ENCODE data around the gene TPT1. TPM values are rescaled to one million over a fixed set of nuclear protein-coding genes. Genes with fewer than 3 reads are reported as not detected.
"Not testable (repeated sequence)": the region's sequence is repeated elsewhere in the genome, so short reads cannot be mapped to it uniquely, and the experiment has no call there.

Gene TPT1
- total and polyA plus RNA-seq, 9 of the 15 experiments (the other 6 are each of a cell fraction or from before 2014, with no cell fraction given) = 602 to 2,508 (median 1,784) TPM

DNA sequence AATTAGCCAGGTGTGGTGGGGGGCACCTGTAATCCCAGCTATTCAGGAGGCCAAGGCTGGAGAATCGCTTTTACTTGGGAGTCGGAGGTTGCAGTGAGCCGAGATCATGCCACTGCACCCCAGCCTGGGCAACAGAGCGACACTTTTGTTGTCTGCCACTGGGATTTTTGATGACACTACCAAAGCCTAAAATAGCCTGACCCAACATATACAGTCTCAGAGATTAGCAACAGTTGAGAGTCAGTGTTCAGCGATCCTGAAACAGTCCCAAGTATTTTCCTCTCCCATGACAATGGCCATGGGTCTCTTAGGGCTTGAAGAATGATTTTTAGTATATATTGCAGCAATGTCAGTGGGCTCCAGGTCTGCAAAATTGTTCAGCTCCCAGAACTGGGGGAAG lies 44.3 kb upstream of the TPT1 start (continued):
- no peak for TF ChIP-seq RB1 (IDR thresholded peaks at IDR 0.05; ENCODE audit: low read depth)
- no peak for TF ChIP-seq EZH2 (IDR thresholded peaks at IDR 0.05; ENCODE audit: borderline replicate concordance, low read depth, low read length)
- TF ChIP-seq NFE2 (IDR thresholded peaks at IDR 0.05; ENCODE audit: low read depth) = no peak

DNA sequence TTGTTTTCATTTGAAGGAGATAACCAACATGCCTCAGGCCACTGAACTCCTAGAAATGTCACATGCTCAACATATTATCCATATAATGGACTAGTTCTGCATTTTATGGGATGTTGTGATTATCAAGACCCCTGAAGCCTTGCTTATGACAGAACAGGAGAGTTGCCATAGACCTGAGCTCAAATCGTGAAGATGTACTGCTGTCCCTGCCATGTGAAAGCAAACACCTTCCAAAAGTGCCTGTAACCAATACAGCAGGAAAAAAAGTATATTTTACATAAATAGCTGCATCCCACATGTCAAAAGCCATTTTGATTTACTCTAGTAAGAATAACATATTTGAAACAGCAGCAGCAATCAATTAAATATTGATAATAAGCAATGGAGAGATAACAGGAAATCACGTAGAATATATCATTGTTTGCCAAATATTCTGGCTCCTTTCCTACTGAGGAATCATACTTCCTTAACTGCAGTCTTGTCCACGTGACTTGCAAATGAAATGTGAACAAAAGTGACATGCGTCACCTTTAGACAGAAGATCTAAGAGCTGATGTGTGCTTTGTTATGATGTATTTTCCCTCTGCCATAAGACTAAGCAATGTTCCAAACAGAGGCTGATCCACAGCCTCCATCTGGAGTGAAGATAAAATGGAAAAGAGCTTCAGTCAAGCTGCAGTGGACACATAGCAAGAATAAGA lies 43.6 kb upstream of the TPT1 start:
- BruUV-seq (replicated peaks) = no TSS peak
- H3K27ac ChIP-seq (ENCODE audit: extremely low read depth, low read depth, low read length) = no peak overlapping the region
- H3K4me1 ChIP-seq (replicated peaks in 1 of 2; ENCODE audit: control insufficient read depth in 2 of 2, insufficient read depth in 2 of 2, low read length in 2 of 2) = peaks cover 0 to 4% of the 10 kb centered on the region in 2 experiments; a peak in 2 of 5 replicates
- FAIRE-seq = no peak
- intact Hi-C loops (cut with micrococcal nuclease) = no loop called here
- ATAC-seq = no peak
- no peaks in the 10 kb centered on the region for H3K9me3 ChIP-seq (replicated peaks; ENCODE audit: control insufficient read depth, insufficient read depth, low read depth, low read length)
- no peak overlapping the region for H3K4me2 ChIP-seq (ENCODE audit: insufficient read depth, low read length)
- H3K79me2 ChIP-seq (ENCODE audit: control insufficient read depth, insufficient read depth, low read length) = no peaks in the 10 kb centered on the region
- DNase-seq (ENCODE audit: extremely low read depth in 1 of 4, low spot score in 3 of 4) = no peak
- POLR2A ChIA-PET = interaction anchor here (1.1 kb wide), 1 partner anchor 15 kb away, joined by 3 read pairs; no protein-coding TSS in a partner anchor
- no peak overlapping the region for H2AFZ ChIP-seq (ENCODE audit: low read depth, low read length)
- no peak overlapping the region for H3K4me3 ChIP-seq
- no peaks in the 10 kb centered on the region for H4K20me1 ChIP-seq (replicated peaks; ENCODE audit: control insufficient read depth, insufficient read depth, low read length)
- CTCF ChIA-PET (ENCODE audit: low intra/inter-chr PET ratio) = no interaction called here
- no peaks in the 10 kb centered on the region for H3K36me3 ChIP-seq (ENCODE audit: control insufficient read depth, insufficient read depth, low read length)
- TF ChIP-seq, protein P1, sequence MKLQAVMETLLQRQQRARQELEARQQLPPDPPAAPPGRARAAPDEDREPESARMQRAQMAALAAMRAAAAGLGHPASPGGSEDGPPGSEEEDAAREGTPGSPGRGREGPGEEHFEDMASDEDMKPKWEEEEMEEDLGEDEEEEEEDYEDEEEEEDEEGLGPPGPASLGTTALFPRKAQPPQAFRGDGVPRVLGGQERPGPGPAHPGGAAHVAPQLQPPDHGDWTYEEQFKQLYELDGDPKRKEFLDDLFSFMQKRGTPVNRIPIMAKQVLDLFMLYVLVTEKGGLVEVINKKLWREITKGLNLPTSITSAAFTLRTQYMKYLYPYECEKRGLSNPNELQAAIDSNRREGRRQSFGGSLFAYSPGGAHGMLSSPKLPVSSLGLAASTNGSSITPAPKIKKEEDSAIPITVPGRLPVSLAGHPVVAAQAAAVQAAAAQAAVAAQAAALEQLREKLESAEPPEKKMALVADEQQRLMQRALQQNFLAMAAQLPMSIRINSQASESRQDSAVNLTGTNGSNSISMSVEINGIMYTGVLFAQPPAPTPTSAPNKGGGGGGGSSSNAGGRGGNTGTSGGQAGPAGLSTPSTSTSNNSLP (IDR thresholded peaks at IDR 0.05; ENCODE audit: borderline replicate concordance, low read depth, low read length) = no peak
- TF ChIP-seq, protein P2, sequence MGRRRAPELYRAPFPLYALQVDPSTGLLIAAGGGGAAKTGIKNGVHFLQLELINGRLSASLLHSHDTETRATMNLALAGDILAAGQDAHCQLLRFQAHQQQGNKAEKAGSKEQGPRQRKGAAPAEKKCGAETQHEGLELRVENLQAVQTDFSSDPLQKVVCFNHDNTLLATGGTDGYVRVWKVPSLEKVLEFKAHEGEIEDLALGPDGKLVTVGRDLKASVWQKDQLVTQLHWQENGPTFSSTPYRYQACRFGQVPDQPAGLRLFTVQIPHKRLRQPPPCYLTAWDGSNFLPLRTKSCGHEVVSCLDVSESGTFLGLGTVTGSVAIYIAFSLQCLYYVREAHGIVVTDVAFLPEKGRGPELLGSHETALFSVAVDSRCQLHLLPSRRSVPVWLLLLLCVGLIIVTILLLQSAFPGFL (CRISPR knock-in tag; IDR thresholded peaks at IDR 0.05) = no peak
- WGBS (ENCODE audit: insufficient coverage, low coverage, missing lambda C conversion rate) = 57% methylated on average over 4 of the region's 4 CpGs
- H3K9ac ChIP-seq (ENCODE audit: insufficient read depth in 1 of 2, low read depth in 2 of 2, low read length in 2 of 2) = no peak overlapping the region
- H3K9me1 ChIP-seq (ENCODE audit: control insufficient read depth, insufficient read depth, low read length) = no peaks in the 10 kb centered on the region
- no peaks in the 10 kb centered on the region for H3K27me3 ChIP-seq (ENCODE audit: control insufficient read depth in 2 of 2, insufficient read depth in 2 of 2, low read length in 2 of 2)
- in situ Hi-C loops (cut with MboI) = loop anchor here (10.0 kb wide), 1 partner anchor 1080 kb away; no protein-coding TSS in a partner anchor

DNA sequence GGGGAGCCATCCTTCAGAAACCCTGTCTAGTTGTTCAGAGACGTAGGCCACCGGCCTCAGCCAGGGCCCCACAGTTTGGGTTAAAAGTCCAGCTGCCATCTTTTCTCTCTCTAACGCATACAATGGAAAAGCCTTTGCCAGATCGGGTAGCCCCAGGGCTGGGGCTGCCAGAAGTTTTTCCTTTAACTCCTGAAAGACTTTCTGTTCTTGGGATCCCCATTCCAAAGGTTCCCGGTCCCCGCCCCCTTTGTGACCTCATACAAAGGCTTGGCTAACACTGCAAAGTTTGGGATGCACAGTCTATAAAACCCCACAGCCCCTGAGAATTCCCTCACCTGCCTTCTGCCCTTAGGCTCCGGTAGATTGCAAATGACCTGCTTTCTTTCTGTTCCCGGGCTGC lies 41.8 kb upstream of the TPT1 start:
- H3K27ac ChIP-seq (ENCODE audit: extremely low read depth, low read depth, low read length); intact Hi-C loops (cut with micrococcal nuclease); POLR2A ChIA-PET; CTCF ChIA-PET (ENCODE audit: low intra/inter-chr PET ratio); H3K9me3 ChIP-seq (replicated peaks; ENCODE audit: control insufficient read depth, insufficient read depth, low read depth, low read length); DNase-seq (ENCODE audit: extremely low read depth in 1 of 4, low spot score in 3 of 4); H3K4me3 ChIP-seq; H4K20me1 ChIP-seq (replicated peaks; ENCODE audit: control insufficient read depth, insufficient read depth, low read length); H3K79me2 ChIP-seq (ENCODE audit: control insufficient read depth, insufficient read depth, low read length); H3K9me1 ChIP-seq (ENCODE audit: control insufficient read depth, insufficient read depth, low read length); H3K4me1 ChIP-seq (replicated peaks in 1 of 2; ENCODE audit: control insufficient read depth in 2 of 2, insufficient read depth in 2 of 2, low read length in 2 of 2); BruUV-seq (replicated peaks); H3K4me2 ChIP-seq (ENCODE audit: insufficient read depth, low read length); H3K36me3 ChIP-seq (ENCODE audit: control insufficient read depth, insufficient read depth, low read length); ATAC-seq; H3K9ac ChIP-seq (ENCODE audit: insufficient read depth in 1 of 2, low read depth in 2 of 2, low read length in 2 of 2); H2AFZ ChIP-seq (ENCODE audit: low read depth, low read length); H3K27me3 ChIP-seq (ENCODE audit: control insufficient read depth in 2 of 2, insufficient read depth in 2 of 2, low read length in 2 of 2); FAIRE-seq: not testable (repeated sequence)
- in situ Hi-C loops (cut with MboI) = loop anchor here (10.0 kb wide), 1 partner anchor 1082 kb away; no protein-coding TSS in a partner anchor
- WGBS (ENCODE audit: insufficient coverage, low coverage, missing lambda C conversion rate) = no CpG with 5 or more reads among the region's 8 CpGs
